ENCODE results near the gene UCN. TPM values are rescaled to one million over a fixed set of nuclear protein-coding genes. Genes with fewer than 3 reads are reported as not detected.
"Not testable (repeated sequence)": the region's sequence is repeated elsewhere in the genome, so short reads cannot be mapped to it uniquely, and the experiment has no call there.

The UCN gene
- total RNA-seq, 2 experiments from 2014 or later: 3.7 to 5.1 TPM

GRCh38 chr2:27307545-27308358 lies 493 bp downstream of the UCN start:
- DNase-seq (no peak), ATAC-seq (ENCODE audit: low read depth) (no peak)
- H3K4me1 Mint-ChIP-seq: peaks cover 5% of the 10 kb centered on the region
- POLR2A ChIA-PET: interaction anchor here (0.7 kb wide), 1 partner anchor 1130 kb away, joined by 3 read pairs; no protein-coding TSS in a partner anchor
- H3K9me3 Mint-ChIP-seq: no peaks in the 10 kb centered on the region
- H3K4me3 Mint-ChIP-seq: peak overlapping the region; percentile 49
- no peak overlapping the region for H3K27ac Mint-ChIP-seq
- H3K36me3 Mint-ChIP-seq: peaks cover 7% of the 10 kb centered on the region
- H3K27me3 Mint-ChIP-seq: peaks cover 14% of the 10 kb centered on the region

GRCh38 chr2:27307287-27307544 lies 1.0 kb downstream of the UCN start:
- POLR2A ChIA-PET: no interaction called here
- H3K27me3 Mint-ChIP-seq: peaks cover 14% of the 10 kb centered on the region
- ATAC-seq (ENCODE audit: low read depth): no peak
- H3K27ac Mint-ChIP-seq: no peak overlapping the region
- H3K4me3 Mint-ChIP-seq: peak overlapping the region; percentile 49
- H3K36me3 Mint-ChIP-seq: peaks cover 7% of the 10 kb centered on the region
- DNase-seq: no peak
- H3K4me1 Mint-ChIP-seq: peaks cover 7% of the 10 kb centered on the region
- no peaks in the 10 kb centered on the region for H3K9me3 Mint-ChIP-seq

- no peaks in the 10 kb centered on the region for H3K9me3 Mint-ChIP-seq
- peaks cover 7% of the 10 kb centered on the region for H3K36me3 Mint-ChIP-seq
- peak overlapping the region; percentile 70 for H3K4me3 Mint-ChIP-seq
- POLR2A ChIA-PET: no interaction called here
- H3K27ac Mint-ChIP-seq: no peak overlapping the region
- peaks cover 7% of the 10 kb centered on the region for H3K4me1 Mint-ChIP-seq
- peak; percentile 66 for DNase-seq
- ATAC-seq (ENCODE audit: low read depth): peak; percentile 58
- peaks cover 14% of the 10 kb centered on the region for H3K27me3 Mint-ChIP-seq
These were observed 1.5 kb downstream of the UCN start for GRCh38 chr2:27306573-27307286.

- peaks cover 7% of the 10 kb centered on the region for H3K36me3 Mint-ChIP-seq
- peaks cover 14% of the 10 kb centered on the region for H3K27me3 Mint-ChIP-seq
- no peak for DNase-seq
- POLR2A ChIA-PET: no interaction called here
- ATAC-seq (ENCODE audit: low read depth): peak; percentile 46
- H3K27ac Mint-ChIP-seq: no peak overlapping the region
- H3K4me1 Mint-ChIP-seq: peaks cover 7% of the 10 kb centered on the region
- H3K9me3 Mint-ChIP-seq: no peaks in the 10 kb centered on the region
- H3K4me3 Mint-ChIP-seq: peak overlapping the region; percentile 70
These were observed 2.1 kb downstream of the UCN start for GRCh38 chr2:27306136-27306535.

GRCh38 chr2:27305516-27305915 lies 2.7 kb downstream of the UCN start:
- H3K4me3 Mint-ChIP-seq: no peak overlapping the region
- no peak for ATAC-seq (ENCODE audit: low read depth)
- POLR2A ChIA-PET: no interaction called here
- no peak for DNase-seq
- peaks cover 14% of the 10 kb centered on the region for H3K27me3 Mint-ChIP-seq
- H3K36me3 Mint-ChIP-seq: peaks cover 7% of the 10 kb centered on the region
- H3K27ac Mint-ChIP-seq: no peak overlapping the region
- H3K9me3 Mint-ChIP-seq: no peaks in the 10 kb centered on the region
- H3K4me1 Mint-ChIP-seq: peaks cover 7% of the 10 kb centered on the region

GRCh38 chr2:27304488-27305240 lies 3.6 kb downstream of the UCN start:
- peaks cover 6% of the 10 kb centered on the region for H3K36me3 Mint-ChIP-seq
- peaks cover 7% of the 10 kb centered on the region for H3K4me1 Mint-ChIP-seq
- DNase-seq (no peak), ATAC-seq (ENCODE audit: low read depth) (no peak)
- H3K4me3 Mint-ChIP-seq: no peak overlapping the region
- peak overlapping the region; percentile 30 for H3K27ac Mint-ChIP-seq
- peaks cover 14% of the 10 kb centered on the region for H3K27me3 Mint-ChIP-seq
- no peaks in the 10 kb centered on the region for H3K9me3 Mint-ChIP-seq
- POLR2A ChIA-PET: no interaction called here

GRCh38 chr2:27303093-27304025 lies 4.9 kb downstream of the UCN start:
- peak overlapping the region; percentile 73 for H3K4me3 Mint-ChIP-seq
- DNase-seq: peak; percentile 49
- ATAC-seq (ENCODE audit: low read depth): peak; percentile 56
- H3K36me3 Mint-ChIP-seq: no peaks in the 10 kb centered on the region
- peak overlapping the region; percentile 54 for H3K27ac Mint-ChIP-seq
- no peaks in the 10 kb centered on the region for H3K9me3 Mint-ChIP-seq
- POLR2A ChIA-PET: interaction anchor here (0.6 to 1.1 kb wide), 5 partner anchors 40 to 252 kb away, joined by 3 to 5 read pairs (median 3); partner anchors contain the start of genes AGBL5, CAD, PPM1G and SLC30A3
- peaks cover 17% of the 10 kb centered on the region for H3K27me3 Mint-ChIP-seq
- H3K4me1 Mint-ChIP-seq: peaks cover 7% of the 10 kb centered on the region

- not testable (repeated sequence) for H3K4me3 Mint-ChIP-seq; H3K27ac Mint-ChIP-seq; ATAC-seq (ENCODE audit: low read depth); H3K4me1 Mint-ChIP-seq; H3K9me3 Mint-ChIP-seq; H3K36me3 Mint-ChIP-seq; DNase-seq
- POLR2A ChIA-PET: interaction anchor here (1.1 kb wide), 1 partner anchor 69 kb away, joined by 3 read pairs; no protein-coding TSS in a partner anchor
- peaks cover 14% of the 10 kb centered on the region for H3K27me3 Mint-ChIP-seq
These were observed 7.6 kb downstream of the UCN start for GRCh38 chr2:27300606-27301005.

GRCh38 chr2:27298391-27299080 lies 9.7 kb downstream of the UCN start:
- H3K36me3 Mint-ChIP-seq: no peaks in the 10 kb centered on the region
- peaks cover 8% of the 10 kb centered on the region for H3K27me3 Mint-ChIP-seq
- no peak overlapping the region for H3K4me3 Mint-ChIP-seq
- POLR2A ChIA-PET: no interaction called here
- H3K4me1 Mint-ChIP-seq: peaks cover 5% of the 10 kb centered on the region
- H3K27ac Mint-ChIP-seq: no peak overlapping the region
- DNase-seq: no peak
- ATAC-seq (ENCODE audit: low read depth): no peak
- no peaks in the 10 kb centered on the region for H3K9me3 Mint-ChIP-seq

- Mint-ChIP-seq H3K27me3 (peaks cover 20% of the 10 kb centered on the region), H3K4me3 (no peak overlapping the region), H3K36me3 (no peaks in the 10 kb centered on the region), H3K4me1 (no peaks in the 10 kb centered on the region), H3K9me3 (no peaks in the 10 kb centered on the region), H3K27ac (no peak overlapping the region)
- ATAC-seq (ENCODE audit: low read depth) (no peak), DNase-seq (no peak)
- POLR2A ChIA-PET: no interaction called here
These were observed 11.1 kb downstream of the UCN start for GRCh38 chr2:27297195-27297594.

GRCh38 chr2:27296481-27296880 lies 11.8 kb downstream of the UCN start:
- no peak for DNase-seq
- no peak for ATAC-seq (ENCODE audit: low read depth)
- no peaks in the 10 kb centered on the region for H3K36me3 Mint-ChIP-seq
- no peak overlapping the region for H3K4me3 Mint-ChIP-seq
- no peak overlapping the region for H3K27ac Mint-ChIP-seq
- H3K27me3 Mint-ChIP-seq: peaks cover 28% of the 10 kb centered on the region
- no peaks in the 10 kb centered on the region for H3K4me1 Mint-ChIP-seq
- no peaks in the 10 kb centered on the region for H3K9me3 Mint-ChIP-seq
- POLR2A ChIA-PET: no interaction called here

GRCh38 chr2:27294928-27295327 lies 13.3 kb downstream of the UCN start:
- peaks cover 29% of the 10 kb centered on the region for H3K27me3 Mint-ChIP-seq
- DNase-seq (no peak), ATAC-seq (ENCODE audit: low read depth) (no peak)
- H3K9me3 Mint-ChIP-seq: no peaks in the 10 kb centered on the region
- no peak overlapping the region for H3K27ac Mint-ChIP-seq
- POLR2A ChIA-PET: no interaction called here
- no peak overlapping the region for H3K4me3 Mint-ChIP-seq
- H3K4me1 Mint-ChIP-seq: no peaks in the 10 kb centered on the region
- no peaks in the 10 kb centered on the region for H3K36me3 Mint-ChIP-seq

Measured in activated naive CD8-positive, alpha-beta T cell treated with anti-CD3 and anti-CD28 coated beads, Interleukin-2, amount 10 ng/mL, durations not matched to agents 7 days and 5 days (primary cell).